ACC112 (cell line): Measurements from ENCODE around the gene RIMBP3B.
"Not testable (repeated sequence)": the region's sequence is repeated elsewhere in the genome, so short reads cannot be mapped to it uniquely, and the experiment has no call there.

ENCODE experiments used
- H2AFZ ChIP-seq: fragments of 200-600 bp; sonication (generic); one replicate; pipeline ENCODE4 v1.6.0; 2017; ENCODE audit warnings: antibody characterized with exemption, low read length; ENCODE audit not compliant: unreplicated experiment
- H3K27ac ChIP-seq: fragments of 200-600 bp; sonication (generic); 2 replicates; pipeline ENCODE4 v1.5.1; 2014; ENCODE audit warnings: low read depth, mild to moderate bottlenecking, antibody characterized with exemption, low read length, moderate library complexity
- H3K27me3 ChIP-seq: fragments of 200-600 bp; sonication (generic); 2 replicates; pipeline ENCODE4 v1.6.1; 2014; ENCODE audit warnings: mild to moderate bottlenecking, antibody characterized with exemption, low read length, moderate library complexity, mixed read lengths; ENCODE audit not compliant: insufficient read depth
- H3K36me3 ChIP-seq: fragments of 200-600 bp; sonication (generic); 2 replicates; pipeline ENCODE4 v1.6.1; 2016; ENCODE audit warnings: mild to moderate bottlenecking, antibody characterized with exemption, low read length, moderate library complexity, mixed read lengths; ENCODE audit not compliant: insufficient read depth
- H3K4me1 ChIP-seq: fragments of 200-600 bp; sonication (generic); one replicate; pipeline ENCODE4 v1.6.1; 2016; ENCODE audit warnings: low read length, mixed read lengths; ENCODE audit not compliant: insufficient read depth, unreplicated experiment, control insufficient read depth
- H3K4me3 ChIP-seq: fragments of 200-600 bp; sonication (generic); 2 replicates; pipeline ENCODE4 v1.5.1; 2014; ENCODE audit warnings: mild to moderate bottlenecking, low read depth, low read length
- H3K79me2 ChIP-seq: fragments of 200-600 bp; sonication (generic); one replicate; pipeline ENCODE4 v1.6.0; 2016; ENCODE audit warnings: low read length; ENCODE audit not compliant: control insufficient read depth, unreplicated experiment, insufficient read depth

The RIMBP3B gene

GRCh38 chr22:21383701-21384467 is at the start of gene RIMBP3B:
TSS of gene RIMBP3B (plus strand) at chr22:21383751. CDS start at chr22:21383859, 108 bp downstream.
- H3K4me3 ChIP-seq, H3K27ac ChIP-seq, H3K4me1 ChIP-seq, H3K79me2 ChIP-seq, H2AFZ ChIP-seq, H3K27me3 ChIP-seq, H3K36me3 ChIP-seq: not testable (repeated sequence)

- not testable (repeated sequence) for H2AFZ ChIP-seq, H3K4me3 ChIP-seq, H3K27ac ChIP-seq, H3K79me2 ChIP-seq, H3K27me3 ChIP-seq, H3K4me1 ChIP-seq, H3K36me3 ChIP-seq
These were observed 26.0 kb upstream of the RIMBP3B start for GRCh38 chr22:21357527-21357926.

GRCh38 chr22:21360525-21360924 is 23.0 kb upstream of the RIMBP3B start:
- H3K36me3 ChIP-seq, H3K4me1 ChIP-seq, H3K79me2 ChIP-seq, H2AFZ ChIP-seq, H3K27ac ChIP-seq, H3K4me3 ChIP-seq, H3K27me3 ChIP-seq: not testable (repeated sequence)

GRCh38 chr22:21362473-21362872 is 21.1 kb upstream of the RIMBP3B start:
- not testable (repeated sequence) for H3K79me2 ChIP-seq, H3K4me3 ChIP-seq, H3K36me3 ChIP-seq, H2AFZ ChIP-seq, H3K4me1 ChIP-seq, H3K27ac ChIP-seq, H3K27me3 ChIP-seq

- H3K27ac ChIP-seq, H3K79me2 ChIP-seq, H3K36me3 ChIP-seq, H3K4me1 ChIP-seq, H3K27me3 ChIP-seq, H2AFZ ChIP-seq, H3K4me3 ChIP-seq: not testable (repeated sequence)
These were observed 20.5 kb upstream of the RIMBP3B start for GRCh38 chr22:21363061-21363460.

GRCh38 chr22:21363803-21364202 is 19.7 kb upstream of the RIMBP3B start:
- H3K4me3 ChIP-seq, H2AFZ ChIP-seq, H3K27me3 ChIP-seq, H3K27ac ChIP-seq, H3K36me3 ChIP-seq, H3K4me1 ChIP-seq, H3K79me2 ChIP-seq: not testable (repeated sequence)

GRCh38 chr22:21364362-21364761 is 19.2 kb upstream of the RIMBP3B start:
- not testable (repeated sequence) for H3K36me3 ChIP-seq

GRCh38 chr22:21365337-21365736 is 18.2 kb upstream of the RIMBP3B start:
- not testable (repeated sequence) for H3K27me3 ChIP-seq, H3K36me3 ChIP-seq, H3K27ac ChIP-seq, H3K79me2 ChIP-seq, H2AFZ ChIP-seq, H3K4me1 ChIP-seq, H3K4me3 ChIP-seq

More at GRCh38 chr22:21364362-21364761, 19.2 kb upstream of the RIMBP3B start:
- H3K27ac ChIP-seq, H3K27me3 ChIP-seq, H2AFZ ChIP-seq, H3K4me3 ChIP-seq, H3K4me1 ChIP-seq, H3K79me2 ChIP-seq: not testable (repeated sequence)

- not testable (repeated sequence) for H3K27me3 ChIP-seq
These were observed 14.8 kb upstream of the RIMBP3B start for GRCh38 chr22:21368603-21369310.

GRCh38 chr22:21375880-21376279 is 7.7 kb upstream of the RIMBP3B start:
- H3K36me3 ChIP-seq, H3K4me3 ChIP-seq, H3K27ac ChIP-seq, H2AFZ ChIP-seq, H3K4me1 ChIP-seq, H3K27me3 ChIP-seq, H3K79me2 ChIP-seq: not testable (repeated sequence)

More at GRCh38 chr22:21368603-21369310, 14.8 kb upstream of the RIMBP3B start:
- not testable (repeated sequence) for H3K79me2 ChIP-seq, H3K27ac ChIP-seq, H3K4me1 ChIP-seq, H2AFZ ChIP-seq, H3K36me3 ChIP-seq, H3K4me3 ChIP-seq
